Measurements from ENCODE around the gene ZMYND11. TPM values are rescaled to one million over a fixed set of nuclear protein-coding genes. Genes with fewer than 3 reads are reported as not detected.

ZMYND11 gene
- polyA plus RNA-seq, 1 of the 3 experiments (the other 2 are of a cell fraction) = 33.1 TPM

DNA sequence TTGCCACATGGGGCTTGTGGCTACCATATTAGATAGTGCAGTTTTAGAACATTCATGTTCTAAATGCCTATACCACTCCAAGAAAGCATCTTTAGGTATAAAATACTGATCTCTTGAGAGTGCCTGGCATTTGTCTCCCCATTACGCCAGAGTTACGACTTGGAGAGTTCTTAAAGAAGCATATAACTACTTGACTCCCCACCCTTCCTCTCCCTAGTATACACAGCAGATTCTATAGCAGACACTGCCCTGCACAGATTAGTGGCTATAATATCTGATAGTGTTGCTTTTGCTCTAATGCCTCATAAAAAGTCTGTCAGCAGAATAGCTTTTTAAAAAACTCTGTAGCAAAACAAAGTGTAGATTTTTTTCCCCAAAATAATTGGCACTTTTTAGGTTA, 90.8 kb downstream of the ZMYND11 start:
- H4K20me1 ChIP-seq (ENCODE audit: insufficient read depth) = no peaks in the 10 kb centered on the region
- H3F3A ChIP-seq (replicated peaks; ENCODE audit: insufficient read depth) = peaks cover 2% of the 10 kb centered on the region
- POLR2A ChIA-PET = no interaction called here
- no peak overlapping the region for H2AFZ ChIP-seq (ENCODE audit: low read depth)
- CTCF ChIA-PET = interaction anchor here (2.1 kb wide), 1 partner anchor 8 kb away, joined by 7 read pairs; no protein-coding TSS in a partner anchor
- H3K79me2 ChIP-seq (ENCODE audit: insufficient read depth) = peaks cover 4% of the 10 kb centered on the region; the same call in 1 of the 2 replicates
- no peak overlapping the region for H3K27ac ChIP-seq (ENCODE audit: low read depth in 2 of 2, low read length in 1 of 2)
- DNase-seq = no peak
- 97% methylated on average over 2 of the region's 2 CpGs for WGBS (ENCODE audit: low lambda C conversion rate)
- H3K9me3 ChIP-seq = no peaks in the 10 kb centered on the region
- peaks cover 0 to 10% of the 10 kb centered on the region in 2 experiments for H3K36me3 ChIP-seq (replicated peaks in 1 of 2; ENCODE audit: control insufficient read depth in 1 of 2, insufficient read depth in 2 of 2, low read length in 1 of 2)
- H3K9me2 ChIP-seq = no peaks in the 10 kb centered on the region
- peaks cover 0 to 3% of the 10 kb centered on the region in 2 experiments; a peak in 1 of 4 replicates for H3K4me1 ChIP-seq (ENCODE audit: control insufficient read depth in 1 of 2, insufficient read depth in 2 of 2, low read depth in 1 of 2, low read length in 1 of 2)
- H3K9ac ChIP-seq = no peak overlapping the region
- H3K27me3 ChIP-seq (ENCODE audit: insufficient read depth) = no peaks in the 10 kb centered on the region
- no peak overlapping the region for H3K4me2 ChIP-seq
- TF ChIP-seq ELF1 (IDR thresholded peaks at IDR 0.05) (no peak), RXRA (IDR thresholded peaks at IDR 0.05; ENCODE audit: borderline replicate concordance, low read depth) (no peak)
- H3K4me3 ChIP-seq (ENCODE audit: low read depth in 2 of 2, low read length in 1 of 2) = no peak overlapping the region

DNA sequence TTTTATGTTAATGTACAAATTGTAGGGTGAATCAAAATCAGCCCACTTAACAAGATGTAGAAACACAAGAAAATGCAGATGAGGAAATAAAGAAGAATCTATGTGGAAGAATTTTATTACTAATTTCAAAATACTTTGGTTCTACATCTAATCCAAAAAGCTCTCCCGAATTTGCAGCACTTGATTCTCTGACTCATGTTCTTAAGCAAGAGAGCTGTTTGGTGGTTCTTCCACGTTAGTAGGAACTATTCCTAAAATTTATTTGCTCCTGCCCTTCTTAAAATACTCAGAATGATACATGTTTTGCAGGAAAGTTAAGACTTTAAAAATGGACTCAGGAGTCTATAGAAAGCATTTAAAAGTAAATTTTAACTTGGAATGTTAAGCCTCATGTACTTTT, 91.8 kb downstream of the ZMYND11 start:
- POLR2A ChIA-PET = no interaction called here
- TF ChIP-seq RCOR1 (IDR thresholded peaks at IDR 0.05; ENCODE audit: low read length) (no peak), POLR2AphosphoS5 (IDR thresholded peaks at IDR 0.05; ENCODE audit: low read depth, low read length) (no peak), RXRA (IDR thresholded peaks at IDR 0.05; ENCODE audit: borderline replicate concordance, low read depth) (no peak), SIN3A (IDR thresholded peaks at IDR 0.05; ENCODE audit: borderline replicate concordance, low read depth, low read length) (no peak), EZH2phosphoT487 (IDR thresholded peaks at IDR 0.05; ENCODE audit: borderline replicate concordance, low read depth) (no peak), RFX5 (IDR thresholded peaks at IDR 0.05; ENCODE audit: low read length) (no peak), GATA2 (CRISPR knock-in tag; IDR thresholded peaks at IDR 0.05) (no peak), TAF1 (IDR thresholded peaks at IDR 0.05; ENCODE audit: borderline replicate concordance, low read depth, low read length) (no peak), SMC3 (IDR thresholded peaks at IDR 0.05; ENCODE audit: low read depth, low read length) (no peak)
- TF ChIP-seq, protein P1, sequence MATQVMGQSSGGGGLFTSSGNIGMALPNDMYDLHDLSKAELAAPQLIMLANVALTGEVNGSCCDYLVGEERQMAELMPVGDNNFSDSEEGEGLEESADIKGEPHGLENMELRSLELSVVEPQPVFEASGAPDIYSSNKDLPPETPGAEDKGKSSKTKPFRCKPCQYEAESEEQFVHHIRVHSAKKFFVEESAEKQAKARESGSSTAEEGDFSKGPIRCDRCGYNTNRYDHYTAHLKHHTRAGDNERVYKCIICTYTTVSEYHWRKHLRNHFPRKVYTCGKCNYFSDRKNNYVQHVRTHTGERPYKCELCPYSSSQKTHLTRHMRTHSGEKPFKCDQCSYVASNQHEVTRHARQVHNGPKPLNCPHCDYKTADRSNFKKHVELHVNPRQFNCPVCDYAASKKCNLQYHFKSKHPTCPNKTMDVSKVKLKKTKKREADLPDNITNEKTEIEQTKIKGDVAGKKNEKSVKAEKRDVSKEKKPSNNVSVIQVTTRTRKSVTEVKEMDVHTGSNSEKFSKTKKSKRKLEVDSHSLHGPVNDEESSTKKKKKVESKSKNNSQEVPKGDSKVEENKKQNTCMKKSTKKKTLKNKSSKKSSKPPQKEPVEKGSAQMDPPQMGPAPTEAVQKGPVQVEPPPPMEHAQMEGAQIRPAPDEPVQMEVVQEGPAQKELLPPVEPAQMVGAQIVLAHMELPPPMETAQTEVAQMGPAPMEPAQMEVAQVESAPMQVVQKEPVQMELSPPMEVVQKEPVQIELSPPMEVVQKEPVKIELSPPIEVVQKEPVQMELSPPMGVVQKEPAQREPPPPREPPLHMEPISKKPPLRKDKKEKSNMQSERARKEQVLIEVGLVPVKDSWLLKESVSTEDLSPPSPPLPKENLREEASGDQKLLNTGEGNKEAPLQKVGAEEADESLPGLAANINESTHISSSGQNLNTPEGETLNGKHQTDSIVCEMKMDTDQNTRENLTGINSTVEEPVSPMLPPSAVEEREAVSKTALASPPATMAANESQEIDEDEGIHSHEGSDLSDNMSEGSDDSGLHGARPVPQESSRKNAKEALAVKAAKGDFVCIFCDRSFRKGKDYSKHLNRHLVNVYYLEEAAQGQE (IDR thresholded peaks at IDR 0.05; ENCODE audit: low read depth, low read length) = no peak
- TF ChIP-seq, protein P2, sequence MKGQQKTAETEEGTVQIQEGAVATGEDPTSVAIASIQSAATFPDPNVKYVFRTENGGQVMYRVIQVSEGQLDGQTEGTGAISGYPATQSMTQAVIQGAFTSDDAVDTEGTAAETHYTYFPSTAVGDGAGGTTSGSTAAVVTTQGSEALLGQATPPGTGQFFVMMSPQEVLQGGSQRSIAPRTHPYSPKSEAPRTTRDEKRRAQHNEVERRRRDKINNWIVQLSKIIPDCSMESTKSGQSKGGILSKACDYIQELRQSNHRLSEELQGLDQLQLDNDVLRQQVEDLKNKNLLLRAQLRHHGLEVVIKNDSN (IDR thresholded peaks at IDR 0.05; ENCODE audit: borderline replicate concordance, low read depth) = no peak
- TF ChIP-seq, protein P3, sequence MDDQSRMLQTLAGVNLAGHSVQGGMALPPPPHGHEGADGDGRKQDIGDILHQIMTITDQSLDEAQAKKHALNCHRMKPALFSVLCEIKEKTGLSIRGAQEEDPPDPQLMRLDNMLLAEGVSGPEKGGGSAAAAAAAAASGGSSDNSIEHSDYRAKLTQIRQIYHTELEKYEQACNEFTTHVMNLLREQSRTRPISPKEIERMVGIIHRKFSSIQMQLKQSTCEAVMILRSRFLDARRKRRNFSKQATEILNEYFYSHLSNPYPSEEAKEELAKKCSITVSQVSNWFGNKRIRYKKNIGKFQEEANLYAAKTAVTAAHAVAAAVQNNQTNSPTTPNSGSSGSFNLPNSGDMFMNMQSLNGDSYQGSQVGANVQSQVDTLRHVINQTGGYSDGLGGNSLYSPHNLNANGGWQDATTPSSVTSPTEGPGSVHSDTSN (IDR thresholded peaks at IDR 0.05) = no peak
- DNase-seq = no peak

More for the DNA sequence above, 91.8 kb downstream of the ZMYND11 start:
- 86% methylated on average over 2 of the region's 2 CpGs for WGBS (ENCODE audit: low lambda C conversion rate)
- Histone ChIP-seq H3K4me3 (ENCODE audit: low read depth in 2 of 2, low read length in 1 of 2) (no peak overlapping the region), H3K4me2 (no peak overlapping the region), H3K4me1 (ENCODE audit: control insufficient read depth in 1 of 2, insufficient read depth in 2 of 2, low read depth in 1 of 2, low read length in 1 of 2) (peaks cover 0 to 3% of the 10 kb centered on the region in 2 experiments; a peak in 1 of 4 replicates), H3K79me2 (ENCODE audit: insufficient read depth) (peaks cover 4% of the 10 kb centered on the region; the same call in 1 of the 2 replicates), H3K9me2 (no peaks in the 10 kb centered on the region), H3K27ac (ENCODE audit: low read depth in 2 of 2, low read length in 1 of 2) (no peak overlapping the region), H4K20me1 (ENCODE audit: insufficient read depth) (no peaks in the 10 kb centered on the region), H3F3A (replicated peaks; ENCODE audit: insufficient read depth) (peaks cover 3% of the 10 kb centered on the region), H3K36me3 (replicated peaks in 1 of 2; ENCODE audit: control insufficient read depth in 1 of 2, insufficient read depth in 2 of 2, low read length in 1 of 2) (peaks cover 5 to 9% of the 10 kb centered on the region in 2 experiments), H3K27me3 (ENCODE audit: insufficient read depth) (no peaks in the 10 kb centered on the region), H2AFZ (ENCODE audit: low read depth) (no peak overlapping the region), H3K9me3 (no peaks in the 10 kb centered on the region), H3K9ac (no peak overlapping the region)
- CTCF ChIA-PET = interaction anchor here (2.1 kb wide), 1 partner anchor 9 kb away, joined by 7 read pairs; no protein-coding TSS in a partner anchor

All from SK-N-SH (cell line).